Endothelial cell of umbilical vein (primary cell): ENCODE data around the gene CFAP61. TPM values are rescaled to one million over a fixed set of nuclear protein-coding genes. Genes with fewer than 3 reads are reported as not detected.

Experiments used
- BruUV-seq: library from RNA; stranded (reverse); fragments of 400-500 nt; replicated peaks from 2 replicates; lab custom pipeline; 2021; lab: Mats Ljungman, UMichigan
- CTCF ChIA-PET: fragments of 300-600, 350-600 bp; sonication (Branson Sonifier 250); formaldehyde crosslinking; loops from one replicate; lab custom pipeline; 2021; ENCODE audit warnings: antibody characterized with exemption, inconsistent platforms; lab: Charles Lee
- POLR2A ChIA-PET: fragments of 300-600, 350-600 bp; sonication (Branson Sonifier 250); formaldehyde crosslinking; loops from one replicate; lab custom pipeline; 2021; ENCODE audit warnings: antibody characterized with exemption, inconsistent platforms; lab: Charles Lee
- DNase-seq: peaks from one replicate; pipeline ENCODE4 v3.0.0-alpha.2; 2011; ENCODE audit warnings: low read depth, low spot score
- FAIRE-seq: peaks from 2 replicates; lab custom pipeline; 2011; peaks lifted over from hg19 to GRCh38; lab: Jason Lieb, UNC
- H2AFZ ChIP-seq: 2 replicates; pipeline ENCODE4 v1.6.0; 2012; ENCODE audit warnings: low read depth, low read length, control low read depth, inconsistent platforms
- H3K27ac ChIP-seq: 2 replicates; pipeline ENCODE4 v1.5.1; 2011; ENCODE audit warnings: low read depth, mild to moderate bottlenecking, control low read depth, low read length, moderate library complexity; ENCODE audit not compliant: insufficient read depth
- H3K27me3 ChIP-seq, 2 experiments: 2 replicates each; pipeline versions ENCODE4 v1.6.0 to v1.6.1; 2011; ENCODE audit warnings: low read length in 2 of 2, mixed read lengths in 1 of 2; ENCODE audit not compliant: control insufficient read depth in 2 of 2, insufficient read depth in 2 of 2
- H3K36me3 ChIP-seq, 2 experiments: 2 replicates in 1 of 2; 3 replicates in 1 of 2; pipeline ENCODE4 v1.5.1; 2011; ENCODE audit warnings: low read length in 2 of 2, mild to moderate bottlenecking in 1 of 2, moderate library complexity in 1 of 2; ENCODE audit not compliant: control insufficient read depth in 2 of 2, insufficient read depth in 2 of 2; ENCODE audit errors: extremely low read depth in 1 of 2
- H3K4me1 ChIP-seq: 3 replicates; pipeline ENCODE4 v1.5.1; 2011; ENCODE audit warnings: mild to moderate bottlenecking, low read length; ENCODE audit not compliant: control insufficient read depth, insufficient read depth; ENCODE audit errors: extremely low read depth
- H3K4me2 ChIP-seq: 2 replicates; pipeline ENCODE4 v1.6.1; 2011; ENCODE audit warnings: low read length, control low read depth, mixed read lengths; ENCODE audit not compliant: insufficient read depth
- H3K4me3 ChIP-seq, 3 experiments: fragments of 200-600 bp in 1 of 3; sonication (generic), shearing (Covaris generic) in 1 of 3; replicated peaks in 1 of 3; 2 replicates each; pipeline ENCODE4 v1.5.1; 2011 to 2016; ENCODE audit warnings: control low read depth in 3 of 3, low read length in 3 of 3, mild to moderate bottlenecking in 2 of 3, inconsistent platforms in 1 of 3, low read depth in 1 of 3, moderate library complexity in 1 of 3; ENCODE audit not compliant: insufficient read depth in 1 of 3
- H3K79me2 ChIP-seq: 2 replicates; pipeline ENCODE4 v1.6.0; 2012; ENCODE audit warnings: low read length, inconsistent platforms; ENCODE audit not compliant: control insufficient read depth, insufficient read depth
- H3K9ac ChIP-seq: replicated peaks from 2 replicates; pipeline ENCODE3; 2011; ENCODE audit warnings: low read length, control low read depth; ENCODE audit not compliant: insufficient read depth; ENCODE audit errors: extremely low read depth
- H3K9me1 ChIP-seq: replicated peaks from 3 replicates; pipeline ENCODE4 v1.6.0; 2011; ENCODE audit warnings: mild to moderate bottlenecking, low read length; ENCODE audit not compliant: control insufficient read depth, insufficient read depth; ENCODE audit errors: extremely low read depth
- H3K9me3 ChIP-seq: replicated peaks from 2 replicates; pipeline ENCODE4 v1.5.1; 2012; ENCODE audit warnings: low read length, inconsistent platforms; ENCODE audit not compliant: control insufficient read depth, insufficient read depth
- H4K20me1 ChIP-seq: replicated peaks from 2 replicates; pipeline ENCODE3; 2011; ENCODE audit warnings: mild to moderate bottlenecking, low read length; ENCODE audit not compliant: control insufficient read depth, insufficient read depth; ENCODE audit errors: extremely low read depth
- EZH2 ChIP-seq: IDR thresholded peaks from 2 replicates; pipeline ENCODE4 v1.6.1; 2012; ENCODE audit warnings: borderline replicate concordance, low read depth, mild to moderate bottlenecking, moderate library complexity, low read length, inconsistent platforms; ENCODE audit not compliant: severe bottlenecking
- FOS ChIP-seq: IDR thresholded peaks from 2 replicates; pipeline ENCODE4 v1.6.1; 2011; ENCODE audit warnings: mild to moderate bottlenecking, low read length, moderate library complexity, borderline replicate concordance; ENCODE audit not compliant: insufficient read depth
- GATA2 ChIP-seq: IDR thresholded peaks from 2 replicates; pipeline ENCODE4 v1.7.0; 2011; ENCODE audit warnings: low read depth, mild to moderate bottlenecking, moderate library complexity, mixed read lengths, low read length; ENCODE audit not compliant: insufficient read length, insufficient read depth
- JUN ChIP-seq: IDR thresholded peaks from 2 replicates; pipeline ENCODE4 v1.6.1; 2011; ENCODE audit warnings: borderline replicate concordance, low read depth; ENCODE audit not compliant: insufficient read length, insufficient read depth
- MYC ChIP-seq: IDR thresholded peaks from one replicate; pipeline ENCODE4 v1.6.1; 2011; ENCODE audit warnings: mild to moderate bottlenecking, low read depth, low read length
- POLR2A ChIP-seq: IDR thresholded peaks from 2 replicates; pipeline ENCODE4 v1.6.1; 2012; ENCODE audit warnings: low read depth, mild to moderate bottlenecking, control low read depth, low read length
- POLR2AphosphoS5 ChIP-seq: IDR thresholded peaks from 2 replicates; pipeline ENCODE4 v1.6.1; 2012; ENCODE audit warnings: low read depth, mild to moderate bottlenecking, control low read depth, low read length, moderate library complexity; ENCODE audit not compliant: insufficient read depth
- dilution Hi-C: fragments of 300-500 bp; cut with MboI; formaldehyde crosslinking; loops from one replicate; pipeline ENCODE4 v1.15.0; 2019; ENCODE audit warnings: low sequenced_read_pairs; ENCODE audit not compliant: extremely low pct_ligation_motif_present
- intact Hi-C: fragments of 100-400 bp; cut with micrococcal nuclease; formaldehyde crosslinking; loops from one replicate; pipeline ENCODE4 v1.10.0; 2022
- polyA plus RNA-seq, 4 experiments: library from polyadenylated mRNA; depleted of rRNA in 3 of 4; stranded (reverse) in 3 of 4; unstranded in 1 of 4; fragments of >200 nt; gene quantifications; 2 replicates each; pipeline versions ENCODE4 v1.2.1 to v1.2.3, GENCODE V29; 2011 to 2012; ENCODE audit warnings: missing spikeins in 1 of 4
- total RNA-seq: library from RNA; stranded (reverse); gene quantifications from 2 replicates; pipeline ENCODE4 v1.2.3, GENCODE V29; 2021
- TF ChIP-seq, protein P1 (sequence below), 2 donors: IDR thresholded peaks; 1 replicate in 1 of 2; 2 replicates in 1 of 2; pipeline ENCODE4 v1.5.1; 2011; ENCODE audit warnings: low read length in 2 of 2, mild to moderate bottlenecking in 2 of 2, moderate library complexity in 2 of 2, control low read depth in 1 of 2, inconsistent platforms in 1 of 2, low read depth in 1 of 2; ENCODE audit not compliant: insufficient read depth in 1 of 2; ENCODE audit errors: extremely low read depth in 1 of 2
- TF ChIP-seq, protein P2 (sequence below): IDR thresholded peaks from 2 replicates; pipeline ENCODE4 v1.6.1; 2011; ENCODE audit not compliant: insufficient read depth, insufficient read length

The CFAP61 gene
- total and polyA plus RNA-seq, 2 donors (not counting 3 experiments of a cell fraction or from before 2014, with no cell fraction given), result not detected

DNA sequence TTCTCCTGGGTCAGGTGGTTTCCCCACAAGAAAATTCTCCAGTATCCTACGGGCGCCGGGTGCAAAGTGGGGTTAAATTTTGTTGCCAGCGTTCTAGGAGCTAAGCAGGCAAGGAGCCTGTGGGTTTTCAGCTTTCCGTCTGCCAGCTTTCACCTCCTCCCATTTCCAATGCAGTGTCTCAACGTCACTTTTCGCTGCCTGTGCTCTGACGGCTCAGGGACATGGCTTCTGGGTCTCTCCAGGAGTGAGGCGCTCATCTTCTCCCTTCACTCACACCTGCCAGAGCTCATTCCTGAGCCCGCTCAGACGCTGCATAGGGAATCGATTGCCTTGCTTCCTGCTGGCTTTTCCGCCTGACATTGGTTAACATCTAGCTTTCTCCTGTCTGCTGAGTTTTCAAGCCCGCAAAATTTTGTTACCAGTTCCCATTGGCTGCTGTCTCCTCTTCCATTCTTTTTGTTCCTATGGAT is 42.5 kb upstream of the CFAP61 start:
- H4K20me1 ChIP-seq, result no peaks in the 10 kb centered on the region
- no peak overlapping the region for H3K4me3 ChIP-seq
- no peaks in the 10 kb centered on the region for H3K36me3 ChIP-seq
- no peak for DNase-seq
- CTCF ChIA-PET, result interaction anchor here (1.5 kb wide), 1 partner anchor 33 kb away, joined by 5 read pairs; no protein-coding TSS in a partner anchor
- dilution Hi-C loops, result no loop called here
- no peaks in the 10 kb centered on the region for H3K27me3 ChIP-seq
- no peak for FAIRE-seq
- no peak overlapping the region for H2AFZ ChIP-seq
- TF ChIP-seq GATA2 (no peak), MYC (no peak), EZH2 (no peak), JUN (no peak), POLR2AphosphoS5 (no peak), FOS (no peak), POLR2A (no peak)
- TF ChIP-seq, protein P1, sequence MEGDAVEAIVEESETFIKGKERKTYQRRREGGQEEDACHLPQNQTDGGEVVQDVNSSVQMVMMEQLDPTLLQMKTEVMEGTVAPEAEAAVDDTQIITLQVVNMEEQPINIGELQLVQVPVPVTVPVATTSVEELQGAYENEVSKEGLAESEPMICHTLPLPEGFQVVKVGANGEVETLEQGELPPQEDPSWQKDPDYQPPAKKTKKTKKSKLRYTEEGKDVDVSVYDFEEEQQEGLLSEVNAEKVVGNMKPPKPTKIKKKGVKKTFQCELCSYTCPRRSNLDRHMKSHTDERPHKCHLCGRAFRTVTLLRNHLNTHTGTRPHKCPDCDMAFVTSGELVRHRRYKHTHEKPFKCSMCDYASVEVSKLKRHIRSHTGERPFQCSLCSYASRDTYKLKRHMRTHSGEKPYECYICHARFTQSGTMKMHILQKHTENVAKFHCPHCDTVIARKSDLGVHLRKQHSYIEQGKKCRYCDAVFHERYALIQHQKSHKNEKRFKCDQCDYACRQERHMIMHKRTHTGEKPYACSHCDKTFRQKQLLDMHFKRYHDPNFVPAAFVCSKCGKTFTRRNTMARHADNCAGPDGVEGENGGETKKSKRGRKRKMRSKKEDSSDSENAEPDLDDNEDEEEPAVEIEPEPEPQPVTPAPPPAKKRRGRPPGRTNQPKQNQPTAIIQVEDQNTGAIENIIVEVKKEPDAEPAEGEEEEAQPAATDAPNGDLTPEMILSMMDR (IDR thresholded peaks at IDR 0.05; ENCODE audit: extremely low read depth in 1 of 2, insufficient read depth in 1 of 2, low read depth in 1 of 2, low read length in 2 of 2), result no peak
- TF ChIP-seq, protein P2, sequence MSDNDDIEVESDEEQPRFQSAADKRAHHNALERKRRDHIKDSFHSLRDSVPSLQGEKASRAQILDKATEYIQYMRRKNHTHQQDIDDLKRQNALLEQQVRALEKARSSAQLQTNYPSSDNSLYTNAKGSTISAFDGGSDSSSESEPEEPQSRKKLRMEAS, result no peak
- no peaks in the 10 kb centered on the region for H3K9me1 ChIP-seq
- BruUV-seq, result no TSS peak
- H3K4me2 ChIP-seq, result no peak overlapping the region
- no peaks in the 10 kb centered on the region for H3K79me2 ChIP-seq
- POLR2A ChIA-PET, result no interaction called here
- intact Hi-C loops, result no loop called here
- no peak overlapping the region for H3K27ac ChIP-seq
- H3K9me3 ChIP-seq, result no peaks in the 10 kb centered on the region
- H3K9ac ChIP-seq, result no peak overlapping the region
- H3K4me1 ChIP-seq, result peaks cover 10% of the 10 kb centered on the region
